HT1080 (cell line): ENCODE results near the gene MSI2. TPM values are rescaled to one million over a fixed set of nuclear protein-coding genes. Genes with fewer than 3 reads are reported as not detected.

Experiments
- DNase-seq: peaks from one replicate; pipeline ENCODE4 v3.0.0-alpha.2; 2015; ENCODE audit warnings: low read depth
- total RNA-seq: library from RNA; depleted of rRNA; stranded (reverse); fragments of >200 nt; shearing (Covaris generic); gene quantifications from 2 replicates; pipeline ENCODE4 v1.2.3, GENCODE V29; 2014

MSI2 gene
- total RNA-seq, 1 experiment from 2014 or later: 33.0 TPM

DNA sequence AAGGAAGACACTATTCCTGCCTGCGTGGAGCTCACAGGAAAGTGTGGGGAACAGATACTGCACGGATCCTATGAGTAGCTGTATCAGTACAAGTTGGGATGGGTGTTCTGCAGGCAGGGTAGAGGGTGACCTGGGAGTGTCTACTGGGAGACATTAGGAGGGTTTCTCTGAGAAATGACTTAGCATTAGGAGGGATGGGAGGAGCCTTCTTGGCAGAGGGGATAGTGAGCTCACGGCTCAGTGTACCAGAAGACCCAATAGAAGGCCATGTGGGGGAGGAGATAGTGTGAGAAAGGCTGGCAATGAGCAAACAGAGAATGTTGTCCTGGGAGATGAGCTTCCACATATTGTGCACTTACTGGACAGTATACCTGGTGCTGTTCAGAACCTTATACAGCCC is 109.1 kb downstream of the MSI2 start:
- DNase-seq: no peak

DNA sequence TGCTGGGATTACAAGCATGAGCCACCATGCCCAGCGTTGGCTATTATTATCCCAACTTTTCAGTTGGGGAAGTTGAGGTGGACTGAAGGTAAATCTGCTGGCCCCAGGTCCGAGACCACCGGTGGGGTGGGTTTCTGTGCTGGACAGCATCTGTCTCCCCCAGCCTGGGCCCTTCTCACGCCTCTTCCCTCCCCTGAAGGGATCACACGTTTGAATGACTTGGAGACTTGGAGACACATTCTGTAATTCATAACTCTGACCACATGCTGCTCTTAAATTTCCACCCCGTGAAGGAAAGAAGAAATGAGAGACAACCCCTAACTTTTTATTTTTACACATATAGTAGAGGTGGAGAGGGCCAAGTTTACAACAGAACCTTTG is 109.8 kb downstream of the MSI2 start:
- DNase-seq: no peak

DNA sequence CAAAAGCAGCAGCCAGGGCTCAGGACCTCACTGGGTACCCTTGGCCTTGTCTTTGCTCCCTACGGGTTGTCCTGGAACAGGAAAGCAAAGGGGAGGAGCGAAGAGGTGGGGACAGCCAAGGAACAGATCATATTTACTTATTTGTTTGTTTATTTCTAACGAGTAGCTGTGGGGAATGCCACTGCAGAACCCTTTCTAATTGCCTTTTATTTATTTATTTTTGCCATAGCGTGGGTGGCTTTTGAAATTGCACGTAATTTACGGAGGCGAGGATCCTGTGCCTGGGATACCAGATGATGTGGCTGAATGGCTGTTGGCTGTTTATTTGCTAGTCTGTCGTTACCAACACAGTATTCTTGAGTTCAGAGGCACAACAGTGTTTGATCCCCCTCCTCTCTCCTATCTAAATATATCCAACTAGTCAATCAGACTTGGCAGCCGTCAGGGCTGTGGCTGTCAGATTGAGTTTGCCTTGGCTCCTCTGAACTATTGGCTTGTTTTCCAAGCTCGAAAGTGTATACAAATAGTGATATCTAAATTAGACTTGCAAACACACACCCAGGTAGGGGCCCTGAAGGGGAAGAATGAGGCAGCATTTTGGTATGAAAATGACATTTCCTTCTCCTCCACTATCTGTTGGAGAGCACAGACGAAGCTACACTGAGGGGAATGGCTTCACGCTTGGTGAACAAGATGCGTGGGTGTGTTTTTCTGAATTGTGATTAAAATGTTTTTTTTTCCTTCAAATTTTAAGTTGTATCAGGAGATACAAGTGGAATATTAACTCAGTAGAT is 110.4 kb downstream of the MSI2 start:
- no peak for DNase-seq

DNA sequence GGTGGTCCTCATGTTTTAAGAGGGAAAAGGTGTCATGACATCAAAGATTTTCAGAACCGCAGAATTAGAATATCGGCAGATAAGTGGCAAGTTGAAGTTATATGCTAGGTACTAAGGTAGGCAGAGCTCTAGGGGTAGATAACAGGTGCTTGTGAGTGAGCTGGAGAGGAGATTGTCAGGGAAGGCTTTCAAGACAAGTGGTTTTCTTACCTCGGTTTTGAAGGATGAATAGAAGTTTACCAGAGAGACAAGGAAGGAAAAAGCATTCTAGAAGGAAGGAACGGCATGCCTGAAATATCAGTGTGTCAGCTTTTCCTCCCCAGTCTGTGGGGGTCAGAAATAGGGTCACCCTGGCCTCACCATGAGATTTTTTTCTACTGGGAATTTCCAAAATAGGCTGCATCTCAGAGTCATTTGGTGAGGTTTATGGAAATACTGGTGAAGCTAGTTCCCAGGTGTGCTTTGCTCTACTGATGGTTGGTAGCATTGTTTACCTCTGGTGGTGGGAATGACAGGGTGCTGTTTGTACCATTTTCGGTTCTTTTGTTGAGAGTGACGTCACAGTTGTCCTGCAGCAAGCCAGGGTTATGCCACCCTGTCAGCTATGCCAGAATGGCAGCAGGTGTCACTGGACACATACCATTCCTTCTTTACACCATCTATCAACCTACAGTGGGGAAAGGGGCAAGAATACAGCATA is 112.5 kb downstream of the MSI2 start:
- no peak for DNase-seq

DNA sequence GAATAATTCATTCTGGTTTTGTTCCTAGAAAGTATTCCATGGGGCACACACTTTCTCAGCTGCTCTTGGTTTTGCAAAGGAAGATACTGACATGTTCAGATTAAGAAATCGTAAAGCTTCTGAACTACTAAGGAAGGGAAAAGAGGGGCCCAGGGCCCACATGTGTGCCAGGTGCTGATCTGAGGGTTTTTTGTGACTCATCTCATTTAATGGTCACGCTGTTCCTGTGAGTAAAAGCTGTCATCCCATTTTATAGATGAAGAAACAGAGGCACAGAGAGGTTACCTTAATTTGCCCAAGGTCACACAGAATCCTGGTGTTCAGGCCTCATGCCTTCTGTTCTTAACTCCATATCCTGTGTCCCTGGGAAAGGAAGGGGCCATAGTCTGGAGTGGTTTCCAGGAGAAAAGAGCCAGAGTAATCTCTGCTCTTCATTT is 113.2 kb downstream of the MSI2 start:
- DNase-seq: no peak

DNA sequence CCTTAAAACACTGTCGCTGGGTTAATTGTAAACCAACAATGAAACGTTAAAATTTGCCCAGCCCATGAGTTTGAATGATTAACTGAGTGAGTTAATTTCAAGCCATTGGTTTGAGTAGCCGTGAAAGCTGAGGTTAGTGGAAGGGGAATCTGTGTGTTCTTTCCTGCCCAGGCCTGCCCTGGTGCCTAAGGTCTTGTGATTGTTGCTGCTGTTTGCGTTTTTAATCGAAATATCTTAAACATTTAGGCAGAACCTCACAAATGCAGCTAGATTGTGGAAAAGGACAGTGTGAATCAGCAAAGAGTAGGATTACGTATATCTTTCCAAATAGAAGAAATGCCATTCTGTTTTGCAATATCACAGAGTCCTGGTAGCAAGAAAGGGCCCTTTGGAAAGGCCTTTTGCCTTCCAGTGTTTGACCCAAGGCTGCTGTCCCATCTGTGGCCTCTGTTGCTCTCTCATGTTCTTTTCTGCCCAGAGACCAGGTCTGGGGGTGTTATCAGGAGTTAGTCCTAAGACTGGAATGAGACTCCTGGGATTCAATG is 113.8 kb downstream of the MSI2 start:
- no peak for DNase-seq

DNA sequence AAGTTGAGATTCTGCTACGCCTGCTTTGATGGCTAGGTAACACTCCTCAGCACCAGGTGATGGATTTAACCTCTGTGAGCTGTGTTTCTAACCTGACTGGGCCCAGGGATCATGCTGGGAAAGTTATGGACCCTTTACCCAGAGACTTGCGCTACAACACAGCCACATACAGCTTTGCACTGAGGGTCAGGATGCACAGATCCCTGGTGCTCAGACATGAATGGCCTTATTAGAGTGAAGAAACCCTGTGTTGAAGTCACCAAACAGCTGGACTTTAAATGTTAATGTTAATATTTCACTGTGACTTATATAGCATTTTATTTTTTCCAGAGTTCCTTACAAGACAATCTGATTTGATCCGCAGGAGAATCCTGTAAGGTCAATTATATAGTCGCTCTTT is 114.3 kb downstream of the MSI2 start:
- no peak for DNase-seq

DNA sequence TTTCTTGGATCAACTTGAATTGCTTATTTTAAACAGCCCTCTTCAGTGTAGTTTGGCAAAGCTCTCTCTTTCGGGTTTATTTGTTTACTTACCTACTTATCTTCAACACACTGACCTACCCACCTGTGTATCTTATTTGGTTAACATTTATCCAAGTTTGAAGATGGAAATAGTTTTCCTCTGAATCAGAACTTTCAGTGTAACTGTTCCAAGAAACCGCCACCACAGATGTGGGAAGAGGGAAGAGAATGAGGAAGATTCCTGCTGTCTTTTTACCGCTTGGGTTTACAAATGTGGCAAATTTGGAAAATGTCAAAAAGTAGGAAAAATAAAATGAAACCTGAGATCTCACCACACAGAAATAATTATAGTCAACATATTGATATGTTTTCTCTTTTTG is 115.8 kb downstream of the MSI2 start:
- no peak for DNase-seq

DNA sequence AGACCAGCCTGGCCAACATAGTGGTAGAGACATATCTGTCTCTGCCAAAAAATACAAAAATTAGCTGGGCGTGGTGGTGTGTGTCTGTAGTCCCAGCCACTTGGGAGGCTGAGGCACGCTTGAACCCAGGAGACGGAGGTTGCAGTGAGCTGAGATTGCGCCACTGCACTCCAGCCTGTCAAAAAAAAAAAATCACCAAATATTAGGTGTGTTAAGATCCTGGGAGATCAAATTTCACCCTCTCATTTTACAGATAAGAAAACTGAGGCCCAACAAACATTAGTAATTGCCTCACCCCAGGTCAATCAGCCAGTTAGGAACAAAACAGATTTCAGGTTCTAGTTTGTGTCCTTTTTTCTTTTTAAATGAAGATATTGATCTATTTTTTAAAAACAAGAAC is 116.7 kb downstream of the MSI2 start:
- no peak for DNase-seq

DNA sequence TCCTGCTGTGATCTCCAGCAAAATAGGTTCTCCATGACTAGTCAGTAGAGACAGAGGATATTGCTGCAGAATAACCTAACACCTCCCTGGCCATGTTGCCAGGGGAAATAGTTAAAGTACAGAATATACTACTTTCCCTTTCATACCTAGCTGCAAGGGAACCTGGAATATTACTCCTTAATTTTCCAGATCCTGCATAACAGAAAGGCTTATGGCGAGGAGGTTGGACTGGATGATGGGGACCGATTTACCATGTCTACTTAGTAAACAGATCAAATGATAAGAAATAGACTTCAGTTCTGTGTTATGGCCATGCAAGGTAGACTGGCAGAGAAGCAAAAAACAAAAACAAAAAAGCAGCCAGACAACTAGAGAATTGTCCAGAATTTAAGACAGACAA is 117.4 kb downstream of the MSI2 start:
- no peak for DNase-seq

DNA sequence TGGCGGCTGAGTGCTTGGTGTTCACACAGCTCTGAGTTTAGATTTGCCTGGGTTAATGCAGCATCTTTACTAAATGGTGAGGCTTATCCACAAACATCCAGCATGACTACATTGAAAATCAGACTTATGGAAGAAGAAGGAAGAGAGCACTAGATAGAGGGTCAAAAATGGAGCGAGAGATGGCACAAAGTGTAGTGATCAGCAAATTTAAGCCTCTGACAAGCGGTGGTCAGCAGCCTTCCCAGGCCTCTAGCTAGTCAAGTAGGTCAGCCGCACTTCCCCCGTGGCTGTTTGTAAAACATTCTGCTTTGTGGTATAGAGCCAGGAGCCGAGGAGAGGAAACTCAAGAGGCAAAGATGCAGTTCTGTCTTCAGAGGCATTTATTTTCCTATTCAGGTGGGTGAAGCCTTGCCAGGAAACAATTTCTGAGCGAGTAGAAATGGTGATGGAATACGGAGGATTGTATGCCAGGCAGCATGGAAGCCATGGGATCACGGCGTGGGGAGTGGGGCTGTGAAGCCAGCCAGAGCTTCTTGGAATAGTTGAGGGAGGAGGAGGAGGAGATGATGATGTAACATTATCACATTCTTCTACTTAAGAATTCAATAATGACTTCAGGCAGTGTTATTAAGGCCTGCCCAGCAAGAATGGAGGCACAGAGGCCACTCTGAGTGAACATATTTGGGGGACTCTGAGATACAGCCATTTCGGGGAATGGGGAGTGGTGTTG is 118.9 kb downstream of the MSI2 start:
- DNase-seq: no peak

DNA sequence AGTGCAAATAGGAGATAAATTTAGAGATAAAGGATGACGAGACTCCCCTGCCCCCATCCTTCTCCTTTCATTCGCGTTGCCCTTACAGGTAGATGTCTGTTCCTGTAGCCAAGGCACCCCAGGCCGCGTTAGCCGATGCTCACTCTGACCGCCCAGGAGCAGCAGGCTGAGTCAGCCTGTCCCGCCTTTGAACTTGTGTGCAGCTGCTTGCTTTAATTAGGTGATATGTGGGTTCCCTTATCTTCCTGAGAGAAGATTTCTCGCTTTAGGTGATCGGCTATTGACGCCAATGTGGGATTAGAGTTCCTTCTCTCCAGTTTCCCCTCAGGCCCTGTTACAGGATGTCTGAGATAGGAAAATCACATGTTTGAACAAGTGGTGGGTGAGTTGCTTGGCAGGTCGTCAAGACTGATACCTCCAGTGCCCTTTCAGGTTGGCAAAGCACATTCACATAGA is 119.5 kb downstream of the MSI2 start:
- no peak for DNase-seq

DNA sequence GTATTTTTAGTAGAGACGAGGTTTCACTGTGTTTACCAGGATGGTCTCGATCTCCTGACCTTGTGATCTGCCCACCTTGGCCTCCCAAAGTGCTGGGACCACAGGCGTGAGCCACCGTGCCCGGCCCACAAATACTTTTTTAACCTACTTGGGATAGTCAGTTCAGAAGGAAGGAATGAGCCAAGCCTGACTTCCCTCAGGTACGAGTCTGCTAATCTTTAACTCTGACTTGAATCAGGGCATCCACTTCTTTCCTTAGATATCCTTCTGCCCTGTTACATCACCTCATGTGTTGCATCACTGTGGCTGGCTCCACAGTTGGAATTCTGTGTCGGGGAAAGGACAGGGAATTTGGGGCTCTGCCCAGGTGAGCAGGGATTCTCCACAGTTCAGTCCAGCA is 120.8 kb downstream of the MSI2 start:
- no peak for DNase-seq

DNA sequence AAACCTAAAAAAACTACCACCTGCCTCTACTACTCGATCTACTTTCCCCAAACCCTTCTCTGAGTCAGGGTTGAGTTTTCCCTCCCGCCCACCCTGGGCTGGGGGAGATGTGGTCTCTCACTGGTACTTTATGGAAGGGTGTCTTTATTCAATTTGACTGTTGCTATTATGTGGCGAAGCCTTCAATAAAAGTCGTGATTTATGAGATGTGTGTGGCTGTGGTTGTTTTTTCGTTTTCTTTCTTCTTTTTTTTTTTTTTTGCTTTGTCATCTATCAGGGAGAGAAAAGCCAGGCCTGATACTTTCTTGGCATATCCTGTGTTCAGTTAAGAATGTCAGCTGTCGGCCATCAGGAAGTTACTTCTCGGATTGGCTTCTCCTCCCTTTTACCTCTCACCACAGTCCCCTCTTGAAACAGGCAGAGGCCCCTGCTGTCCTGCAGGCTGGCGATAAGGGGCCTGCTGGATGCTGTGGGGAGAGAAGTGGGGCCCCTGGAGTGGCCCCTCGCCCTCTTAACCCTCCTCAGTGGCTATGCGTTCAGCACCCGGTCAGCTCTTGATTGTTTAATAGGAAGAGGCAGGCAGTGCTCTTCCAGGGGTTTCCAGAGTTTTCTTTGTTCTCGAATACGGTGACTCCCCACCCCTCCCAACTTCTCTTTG is 123.0 kb downstream of the MSI2 start:
- no peak for DNase-seq

DNA sequence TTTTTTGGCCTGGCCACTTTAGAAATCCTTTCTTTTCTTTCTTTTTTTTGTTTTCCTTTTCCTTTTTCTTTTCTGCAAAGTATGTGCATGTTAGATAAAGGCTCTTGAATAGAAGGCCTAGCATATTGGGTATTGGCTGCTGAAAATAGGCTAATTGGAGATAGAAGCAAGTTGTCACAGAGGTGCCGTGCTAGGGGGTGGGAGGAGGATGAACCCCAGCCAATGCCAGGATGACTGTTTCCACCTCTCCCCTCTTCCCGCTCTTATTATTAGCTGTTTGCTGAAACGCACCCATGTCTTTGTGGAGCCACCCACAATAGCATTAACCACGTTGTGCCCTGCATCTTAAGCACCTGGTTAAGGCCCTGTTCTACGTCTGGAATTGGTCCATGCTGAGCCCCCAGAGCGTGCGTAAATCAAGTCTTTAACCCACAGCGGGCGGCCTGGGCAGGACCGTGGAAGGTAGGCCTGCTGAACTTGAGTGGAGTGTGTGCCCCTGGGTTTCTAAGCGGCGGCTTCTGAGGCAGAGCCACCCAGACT is 123.6 kb downstream of the MSI2 start:
- DNase-seq: no peak

DNA sequence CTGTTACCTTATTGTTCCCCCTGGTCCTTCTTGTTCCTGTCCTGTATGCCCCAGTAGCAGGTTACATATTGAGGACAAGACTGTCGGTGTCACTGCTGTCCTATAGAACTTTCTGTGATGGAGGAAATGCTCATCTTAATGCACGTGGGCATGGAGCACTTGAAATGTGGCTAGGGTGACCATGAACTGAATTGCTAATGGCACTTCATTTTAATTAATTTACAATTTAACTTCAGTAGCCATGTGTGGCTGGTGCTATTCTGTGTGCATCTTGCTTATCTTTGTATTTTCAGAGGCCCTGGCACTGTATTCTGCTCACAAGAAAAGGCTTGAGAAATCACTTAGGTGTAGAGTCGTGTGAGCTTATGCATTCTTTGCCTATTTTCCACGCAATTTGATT is 125.2 kb downstream of the MSI2 start:
- no peak for DNase-seq

DNA sequence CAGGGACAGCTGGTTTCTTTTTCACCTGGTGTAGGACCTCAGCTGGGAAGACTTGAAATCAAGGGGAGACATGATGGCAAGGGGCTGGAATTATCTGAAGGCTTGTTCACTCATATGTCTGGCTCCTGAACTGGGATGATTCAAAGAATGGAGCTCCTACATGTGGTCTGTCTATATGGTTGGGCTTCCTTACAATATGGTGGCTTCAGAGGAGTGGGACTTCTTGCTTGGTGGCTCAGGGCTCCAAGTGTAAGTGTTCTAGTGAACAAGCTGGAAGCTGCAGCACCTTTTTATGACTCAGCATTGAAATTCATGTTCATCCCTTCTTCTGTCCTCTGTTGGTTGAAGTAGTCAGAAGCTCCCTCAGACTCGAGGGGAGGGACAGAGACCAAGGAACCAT is 127.9 kb downstream of the MSI2 start:
- DNase-seq: no peak

DNA sequence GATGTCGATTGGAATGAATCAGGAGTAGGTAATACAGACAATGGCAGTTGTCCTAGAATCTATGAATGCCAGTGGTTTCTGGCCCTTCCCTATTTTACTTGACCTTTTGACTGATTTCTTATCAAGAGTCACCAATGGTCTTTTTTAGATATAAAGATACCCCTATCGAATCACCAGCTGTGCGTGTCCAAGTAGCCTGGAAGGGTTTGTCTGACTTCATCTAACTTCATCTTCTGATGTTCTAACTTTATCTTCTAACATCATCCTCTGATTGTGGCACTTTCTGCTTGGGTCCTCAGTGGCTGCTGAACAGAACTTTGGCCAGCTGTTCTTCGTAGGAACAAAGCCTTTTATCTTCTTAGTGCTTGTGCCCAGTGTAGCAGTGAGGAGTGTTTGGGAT is 129.7 kb downstream of the MSI2 start:
- no peak for DNase-seq

DNA sequence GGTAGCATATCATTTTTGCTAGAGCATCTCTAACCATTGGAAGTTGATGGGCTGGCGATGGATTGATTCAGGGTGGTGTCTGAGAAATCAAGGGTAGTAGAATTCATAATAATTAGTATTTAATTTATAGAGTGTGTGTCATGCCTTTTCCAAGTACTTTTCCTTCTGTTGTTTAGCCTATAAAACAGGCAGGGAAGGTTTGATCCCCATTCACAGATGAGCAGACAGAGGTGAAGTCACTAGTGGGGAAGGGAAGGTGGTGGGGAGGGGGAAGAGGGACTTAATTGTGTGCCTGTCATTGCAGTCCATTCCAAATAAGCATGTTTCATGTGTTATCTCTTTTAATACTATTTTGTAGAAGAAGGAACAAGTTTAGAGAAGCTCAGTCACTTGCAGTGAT is 131.3 kb downstream of the MSI2 start:
- DNase-seq: no peak

DNA sequence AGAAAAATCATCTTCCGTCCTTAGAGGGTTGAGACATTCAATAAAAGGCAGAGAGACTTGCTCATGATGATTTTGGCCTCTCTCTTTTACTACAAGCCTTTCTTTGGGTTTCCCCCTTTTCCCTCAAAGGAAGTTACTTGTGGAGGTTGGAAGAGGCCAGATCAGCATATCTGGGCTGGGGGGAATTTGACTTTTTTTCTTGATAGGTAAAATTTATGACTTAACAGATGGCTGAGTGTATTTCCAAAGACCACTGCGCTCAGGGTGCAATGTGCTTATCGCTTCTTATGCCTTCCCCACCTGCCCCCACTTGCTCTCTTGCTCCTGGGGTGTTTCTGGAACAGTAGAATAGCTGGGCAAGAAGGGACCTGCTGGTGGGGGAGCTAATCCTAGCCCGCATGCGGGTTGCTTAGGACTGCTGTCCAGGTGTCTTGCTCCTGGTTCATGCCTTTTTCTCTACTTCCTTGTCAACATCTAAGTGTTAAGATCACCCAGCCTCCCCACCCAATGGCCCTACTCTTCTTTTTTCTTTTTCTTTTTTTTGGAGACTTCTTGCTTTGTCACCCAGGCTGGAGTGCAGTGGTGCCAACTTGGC is 131.9 kb downstream of the MSI2 start:
- no peak for DNase-seq

DNA sequence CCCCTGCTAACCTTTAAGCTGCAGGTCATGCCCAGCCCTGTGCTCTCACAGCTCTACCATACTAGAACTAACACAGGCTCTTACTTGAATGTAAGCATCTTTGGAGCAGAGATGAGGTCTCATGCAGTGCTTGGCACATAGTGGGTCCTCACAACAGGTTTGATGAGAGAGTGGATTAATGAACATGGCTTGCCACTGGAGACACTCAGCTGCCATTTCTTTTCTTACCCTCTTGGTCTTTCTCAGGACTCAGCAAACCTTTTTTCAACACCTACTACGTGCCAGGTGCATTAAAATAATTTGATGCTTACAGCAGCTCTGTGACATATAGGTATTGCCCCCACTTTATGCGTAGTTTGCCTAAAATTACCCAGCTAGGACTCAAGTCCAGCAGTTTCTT is 133.2 kb downstream of the MSI2 start:
- no peak for DNase-seq
